ENCODE data around the gene DIP2A.

Gene DIP2A, protein sequence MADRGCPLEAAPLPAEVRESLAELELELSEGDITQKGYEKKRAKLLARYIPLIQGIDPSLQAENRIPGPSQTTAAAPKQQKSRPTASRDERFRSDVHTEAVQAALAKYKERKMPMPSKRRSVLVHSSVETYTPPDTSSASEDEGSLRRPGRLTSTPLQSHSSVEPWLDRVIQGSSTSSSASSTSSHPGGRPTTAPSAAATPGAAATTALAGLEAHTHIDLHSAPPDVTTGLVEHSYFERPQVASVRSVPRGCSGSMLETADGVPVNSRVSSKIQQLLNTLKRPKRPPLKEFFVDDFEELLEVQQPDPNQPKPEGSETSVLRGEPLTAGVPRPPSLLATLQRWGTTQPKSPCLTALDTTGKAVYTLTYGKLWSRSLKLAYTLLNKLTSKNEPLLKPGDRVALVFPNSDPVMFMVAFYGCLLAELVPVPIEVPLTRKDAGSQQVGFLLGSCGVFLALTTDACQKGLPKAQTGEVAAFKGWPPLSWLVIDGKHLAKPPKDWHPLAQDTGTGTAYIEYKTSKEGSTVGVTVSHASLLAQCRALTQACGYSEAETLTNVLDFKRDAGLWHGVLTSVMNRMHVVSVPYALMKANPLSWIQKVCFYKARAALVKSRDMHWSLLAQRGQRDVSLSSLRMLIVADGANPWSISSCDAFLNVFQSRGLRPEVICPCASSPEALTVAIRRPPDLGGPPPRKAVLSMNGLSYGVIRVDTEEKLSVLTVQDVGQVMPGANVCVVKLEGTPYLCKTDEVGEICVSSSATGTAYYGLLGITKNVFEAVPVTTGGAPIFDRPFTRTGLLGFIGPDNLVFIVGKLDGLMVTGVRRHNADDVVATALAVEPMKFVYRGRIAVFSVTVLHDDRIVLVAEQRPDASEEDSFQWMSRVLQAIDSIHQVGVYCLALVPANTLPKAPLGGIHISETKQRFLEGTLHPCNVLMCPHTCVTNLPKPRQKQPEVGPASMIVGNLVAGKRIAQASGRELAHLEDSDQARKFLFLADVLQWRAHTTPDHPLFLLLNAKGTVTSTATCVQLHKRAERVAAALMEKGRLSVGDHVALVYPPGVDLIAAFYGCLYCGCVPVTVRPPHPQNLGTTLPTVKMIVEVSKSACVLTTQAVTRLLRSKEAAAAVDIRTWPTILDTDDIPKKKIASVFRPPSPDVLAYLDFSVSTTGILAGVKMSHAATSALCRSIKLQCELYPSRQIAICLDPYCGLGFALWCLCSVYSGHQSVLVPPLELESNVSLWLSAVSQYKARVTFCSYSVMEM (N-terminal part only)

DNA sequence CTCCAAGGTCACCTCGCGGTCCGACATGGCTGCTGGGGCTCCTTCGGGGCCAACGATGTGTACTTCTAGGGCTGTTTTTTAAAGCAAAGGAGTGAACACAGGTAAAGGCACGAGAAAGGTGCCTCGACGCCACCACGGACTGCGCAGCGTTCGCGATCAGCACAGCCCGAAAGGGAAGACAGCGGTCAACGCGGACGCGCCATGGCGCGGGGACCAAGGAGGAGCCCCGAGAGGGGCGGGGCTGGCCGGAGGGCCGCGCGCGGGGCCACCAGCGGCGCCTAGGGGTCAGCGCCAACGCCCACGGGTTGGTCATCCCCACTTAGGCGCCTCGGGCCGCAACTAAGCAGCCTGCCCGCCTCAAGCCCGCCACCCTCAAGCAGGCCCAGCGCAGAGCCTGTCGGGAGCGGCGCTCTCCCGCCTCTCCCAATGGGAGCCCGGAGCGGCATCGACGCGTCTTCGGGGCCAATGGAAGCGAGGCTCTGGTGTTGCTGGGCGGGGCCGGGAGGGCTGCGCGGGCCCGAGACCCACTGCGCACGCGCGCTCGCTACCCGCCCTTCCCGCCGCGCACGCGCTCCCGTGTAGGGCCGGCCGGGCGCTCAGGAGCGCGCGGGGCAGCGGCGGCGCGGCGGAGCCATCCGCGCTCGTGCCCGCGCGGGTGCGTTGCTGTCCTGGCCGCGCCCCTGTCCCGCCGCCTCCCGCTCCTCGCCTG, at the start of gene DIP2A:
TSS of gene DIP2A (plus strand) at position 577 of the 709 bp plus-strand sequence. CDS start 241 bp downstream, outside the sequence.
- peak; percentile 84 for DNase-seq (ENCODE audit: low read depth)

DNA sequence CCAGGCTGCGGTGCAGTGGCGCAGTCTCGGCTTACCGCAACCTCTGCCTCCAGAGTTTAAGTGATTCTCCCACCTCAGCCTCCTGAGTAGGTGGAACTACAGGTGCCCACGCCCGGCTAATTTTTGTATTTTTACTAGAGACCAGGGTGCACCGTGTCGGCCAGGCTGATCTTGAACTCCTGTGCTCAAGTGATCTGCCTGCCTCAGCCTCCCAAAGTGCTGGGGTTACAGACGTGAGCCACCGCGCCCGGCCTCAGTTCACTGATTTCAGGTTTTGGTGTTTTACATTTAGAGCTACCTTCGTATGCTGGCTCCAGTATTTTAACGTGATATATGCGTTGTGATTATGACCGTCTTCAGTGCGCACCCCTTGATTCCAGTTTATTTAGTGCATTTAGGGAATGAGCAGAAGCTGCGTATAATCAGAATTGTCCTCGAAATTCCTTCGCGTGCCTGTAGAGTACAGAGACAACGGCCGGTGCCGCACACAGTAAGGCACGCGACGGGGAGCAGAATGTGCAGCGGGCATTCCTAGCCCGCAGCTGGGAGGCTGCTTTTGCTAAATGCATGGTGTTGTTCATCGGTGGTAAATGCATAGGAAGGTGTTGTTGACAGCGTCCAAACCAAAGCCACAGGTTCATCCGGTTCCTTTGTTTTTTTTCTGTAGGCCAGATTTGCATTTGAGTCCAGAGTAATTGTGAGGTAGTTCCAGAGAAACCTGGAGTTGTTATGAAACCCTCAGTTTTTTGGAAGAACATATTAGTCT, 48.9 kb upstream of the DIP2A start:
- DNase-seq (ENCODE audit: low read depth) = no peak

DNA sequence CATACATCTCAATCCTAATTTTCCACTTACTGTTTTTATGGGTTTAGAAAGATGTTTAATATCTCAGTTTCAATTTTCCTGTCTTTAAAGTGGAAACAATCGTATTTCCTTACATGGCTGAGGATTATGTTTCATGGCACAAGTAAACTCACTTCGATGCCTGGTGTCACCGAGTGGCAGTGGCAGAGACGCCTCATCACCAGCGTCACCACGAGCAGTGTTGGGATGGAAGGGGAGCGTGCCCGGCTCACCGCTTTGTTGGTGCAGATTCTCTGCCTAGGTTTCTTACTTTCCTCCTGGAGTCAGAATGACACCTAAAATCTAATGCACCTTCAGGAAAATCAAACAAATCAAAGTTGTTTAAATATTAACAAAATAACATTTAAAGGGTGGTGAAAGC, 48.2 kb upstream of the DIP2A start:
- no peak for DNase-seq (ENCODE audit: low read depth)

DNA sequence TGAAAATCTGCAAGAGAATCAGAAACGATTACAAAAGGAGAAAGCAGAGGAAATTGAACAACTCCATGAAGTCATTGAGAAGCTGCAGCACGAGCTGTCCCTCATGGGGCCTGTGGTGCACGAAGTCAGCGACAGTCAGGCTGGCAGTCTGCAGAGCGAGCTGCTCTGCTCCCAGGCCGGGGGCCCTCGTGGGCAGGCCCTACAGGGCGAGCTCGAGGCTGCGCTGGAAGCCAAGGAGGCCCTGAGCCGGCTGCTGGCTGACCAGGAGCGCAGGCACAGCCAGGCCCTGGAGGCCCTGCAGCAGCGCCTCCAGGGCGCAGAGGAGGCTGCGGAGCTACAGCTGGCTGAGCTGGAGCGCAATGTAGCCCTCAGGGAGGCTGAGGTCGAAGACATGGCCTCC, 47.5 kb upstream of the DIP2A start:
- DNase-seq (ENCODE audit: low read depth) = no peak

DNA sequence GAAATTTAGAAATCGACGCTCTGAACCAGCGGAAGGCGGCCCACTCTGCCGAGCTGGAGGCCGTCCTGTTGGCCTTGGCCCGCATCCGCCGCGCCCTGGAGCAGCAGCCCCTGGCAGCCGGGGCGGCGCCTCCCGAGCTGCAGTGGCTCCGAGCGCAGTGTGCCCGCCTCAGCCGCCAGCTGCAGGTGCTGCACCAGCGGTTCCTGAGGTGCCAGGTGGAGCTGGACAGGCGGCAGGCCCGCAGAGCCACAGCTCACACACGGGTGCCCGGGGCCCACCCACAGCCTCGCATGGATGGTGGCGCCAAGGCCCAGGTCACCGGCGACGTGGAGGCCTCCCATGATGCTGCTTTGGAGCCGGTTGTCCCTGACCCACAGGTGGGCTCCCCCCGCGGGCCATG, 47.0 kb upstream of the DIP2A start:
- DNase-seq (ENCODE audit: low read depth) = no peak

DNA sequence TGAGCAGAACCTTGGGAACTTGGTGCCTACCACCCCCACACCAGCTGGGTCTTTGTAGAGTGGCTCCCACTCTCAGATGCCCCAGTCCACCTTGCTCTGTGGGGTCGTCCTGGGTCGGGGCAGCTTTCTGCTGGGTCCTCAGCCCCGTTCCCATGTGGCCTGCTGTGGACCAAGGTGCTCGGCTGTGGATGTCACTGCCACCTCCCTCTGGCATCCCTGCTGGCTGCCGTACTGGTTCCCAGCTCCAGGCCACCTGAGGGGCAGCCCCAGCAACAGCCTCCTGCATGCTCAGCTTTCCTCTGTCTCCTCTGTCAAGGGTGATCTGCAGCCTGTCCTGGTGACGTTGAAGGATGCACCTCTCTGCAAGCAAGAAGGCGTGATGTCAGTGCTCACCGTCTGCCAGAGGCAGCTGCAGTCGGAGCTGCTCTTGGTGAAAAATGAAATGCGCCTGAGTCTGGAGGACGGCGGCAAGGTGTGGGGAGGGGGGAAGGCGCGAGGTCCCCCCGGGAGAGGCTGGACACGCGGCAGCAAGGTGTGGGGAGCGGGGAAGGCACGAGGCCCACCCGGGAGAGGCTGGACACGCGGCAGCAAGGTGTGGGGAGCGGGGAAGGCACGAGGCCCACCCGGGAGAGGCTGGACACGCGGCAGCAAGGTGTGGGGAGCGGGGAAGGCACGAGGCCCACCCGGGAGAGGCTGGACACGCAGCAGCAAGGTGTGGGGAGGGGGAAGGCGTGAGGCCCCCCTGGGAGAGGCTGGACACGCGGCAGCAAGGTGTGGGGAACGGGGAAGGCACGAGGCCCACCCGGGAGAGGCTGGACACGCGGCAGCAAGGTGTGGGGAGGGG, 45.9 kb upstream of the DIP2A start:
- DNase-seq (ENCODE audit: low read depth) = no peak

DNA sequence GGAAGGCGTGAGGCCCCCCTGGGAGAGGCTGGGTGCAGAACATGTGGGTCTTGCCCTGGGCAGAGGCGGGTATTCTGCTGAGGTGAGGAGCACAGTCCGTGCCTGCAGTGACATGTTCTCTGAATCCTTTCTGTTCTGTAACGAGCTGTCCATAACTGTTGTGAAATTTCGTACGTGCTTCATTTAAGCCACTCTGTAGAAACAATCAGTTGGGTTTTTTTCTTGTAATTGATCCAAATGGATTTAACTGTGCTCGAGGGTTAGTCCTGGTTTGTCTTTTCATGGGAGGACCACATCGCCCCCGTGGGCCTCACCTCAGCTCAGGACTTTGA, 45.4 kb upstream of the DIP2A start:
- no peak for DNase-seq (ENCODE audit: low read depth)

DNA sequence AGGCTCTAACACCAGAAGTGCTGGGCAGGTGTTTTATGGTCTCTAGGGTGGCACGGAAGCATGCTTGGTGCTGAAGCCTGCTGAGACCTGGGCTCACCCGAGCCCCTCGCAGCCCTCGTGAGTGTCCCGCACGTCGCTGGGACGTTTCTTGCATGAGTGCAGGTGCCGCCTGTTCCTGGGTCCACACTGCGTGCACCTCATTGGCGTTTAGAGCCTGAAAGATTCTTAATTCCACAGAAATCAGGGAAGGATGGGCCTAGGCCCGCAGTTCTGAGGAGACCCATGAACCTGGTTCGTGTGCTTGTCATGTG, 43.8 kb upstream of the DIP2A start:
- no peak for DNase-seq (ENCODE audit: low read depth)

DNA sequence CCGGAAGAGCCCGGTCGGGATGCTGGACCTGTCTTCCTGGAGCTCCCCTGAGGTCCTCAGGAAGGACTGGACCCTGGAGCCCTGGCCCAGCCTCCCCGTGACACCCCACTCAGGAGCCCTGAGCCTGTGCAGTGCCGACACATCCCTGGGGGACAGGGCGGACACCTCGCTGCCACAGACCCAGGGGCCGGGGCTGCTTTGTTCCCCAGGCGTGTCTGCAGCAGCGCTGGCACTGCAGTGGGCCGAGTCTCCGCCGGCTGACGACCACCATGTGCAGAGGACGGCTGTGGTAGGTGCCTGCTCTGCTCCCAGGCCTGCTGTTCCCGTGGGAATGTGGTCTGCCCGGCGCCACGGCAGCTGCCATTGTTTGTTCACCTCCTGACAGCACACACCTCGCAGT, 42.1 kb upstream of the DIP2A start:
- no peak for DNase-seq (ENCODE audit: low read depth)

DNA sequence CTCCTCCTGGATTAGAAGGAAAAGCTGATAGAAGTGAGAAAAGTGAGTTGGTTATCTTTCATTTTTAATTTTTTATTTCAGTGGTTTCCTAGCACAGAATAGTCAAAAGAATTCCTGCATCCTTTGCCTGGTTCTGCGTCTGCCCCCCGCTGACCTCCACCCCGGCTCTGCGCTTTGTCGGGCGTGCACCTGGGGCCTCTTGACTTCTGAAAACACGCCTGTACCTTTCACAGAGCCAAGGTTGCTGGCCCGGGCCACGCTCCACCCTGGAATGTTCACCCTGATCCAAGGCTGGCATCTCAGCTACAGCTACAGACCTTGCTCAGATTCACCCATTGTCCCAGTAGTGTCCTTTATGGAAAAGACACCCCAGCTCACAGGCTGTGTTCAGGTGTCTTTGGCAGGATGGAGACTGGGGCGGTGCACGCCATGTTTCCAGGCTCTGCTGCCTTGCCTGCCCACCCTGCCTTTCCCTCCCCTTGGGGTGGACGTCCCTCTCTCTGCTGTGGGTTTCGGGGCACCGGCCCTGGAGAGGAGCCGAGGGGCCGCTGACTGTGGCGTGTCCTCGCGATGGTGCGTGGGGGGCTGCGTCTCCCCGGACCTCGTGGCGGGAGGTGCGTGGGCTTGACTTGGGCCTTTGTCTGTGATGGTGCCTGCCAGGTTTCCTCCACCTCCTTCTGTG, 40.3 kb upstream of the DIP2A start:
- DNase-seq (ENCODE audit: low read depth) = no peak

DNA sequence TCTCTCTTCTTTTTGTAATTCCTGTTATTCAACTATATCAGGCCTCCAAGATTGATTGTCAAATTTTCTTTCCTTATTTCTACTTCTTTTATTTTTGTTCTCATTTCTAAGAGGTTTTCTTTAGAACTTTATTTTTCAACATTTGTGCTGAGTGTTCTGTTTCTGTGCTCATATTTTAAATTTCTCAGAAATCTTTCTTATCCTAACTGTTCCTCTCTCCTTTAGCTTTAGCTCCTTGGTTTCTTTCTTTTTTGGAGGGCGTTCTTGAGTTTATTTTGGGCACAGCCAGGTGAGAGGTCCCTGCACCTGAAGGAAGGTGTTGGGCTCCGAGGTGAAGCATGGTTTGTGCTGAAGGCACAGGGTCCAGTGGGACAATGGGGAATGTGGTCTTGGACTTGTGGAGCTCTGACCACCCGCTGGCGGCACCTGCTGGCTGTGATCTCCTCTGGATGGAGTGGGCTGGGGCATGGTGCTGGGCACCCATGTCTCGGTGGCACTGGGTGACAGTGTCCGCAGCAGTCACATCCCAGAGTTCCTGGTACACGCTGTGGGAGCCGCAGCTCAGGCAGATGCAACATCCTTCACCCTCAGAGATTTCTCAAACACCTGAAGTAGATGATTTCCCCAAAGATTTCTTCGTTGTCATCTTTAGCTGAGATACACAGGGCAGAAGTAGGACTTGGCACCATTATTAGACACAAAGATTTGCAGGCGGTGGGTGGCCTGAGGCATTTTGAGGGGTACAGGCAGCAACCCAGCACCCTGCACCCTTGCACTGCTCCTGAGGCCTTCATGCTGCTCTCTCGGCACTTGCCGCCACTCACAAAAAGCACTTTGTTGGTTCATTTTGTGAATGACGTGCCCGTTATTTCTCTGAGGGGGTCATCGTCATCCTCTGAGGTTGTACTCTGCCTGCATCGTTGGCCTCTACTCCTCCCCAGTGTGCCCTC, 38.2 kb upstream of the DIP2A start:
- no peak for DNase-seq (ENCODE audit: low read depth)

DNA sequence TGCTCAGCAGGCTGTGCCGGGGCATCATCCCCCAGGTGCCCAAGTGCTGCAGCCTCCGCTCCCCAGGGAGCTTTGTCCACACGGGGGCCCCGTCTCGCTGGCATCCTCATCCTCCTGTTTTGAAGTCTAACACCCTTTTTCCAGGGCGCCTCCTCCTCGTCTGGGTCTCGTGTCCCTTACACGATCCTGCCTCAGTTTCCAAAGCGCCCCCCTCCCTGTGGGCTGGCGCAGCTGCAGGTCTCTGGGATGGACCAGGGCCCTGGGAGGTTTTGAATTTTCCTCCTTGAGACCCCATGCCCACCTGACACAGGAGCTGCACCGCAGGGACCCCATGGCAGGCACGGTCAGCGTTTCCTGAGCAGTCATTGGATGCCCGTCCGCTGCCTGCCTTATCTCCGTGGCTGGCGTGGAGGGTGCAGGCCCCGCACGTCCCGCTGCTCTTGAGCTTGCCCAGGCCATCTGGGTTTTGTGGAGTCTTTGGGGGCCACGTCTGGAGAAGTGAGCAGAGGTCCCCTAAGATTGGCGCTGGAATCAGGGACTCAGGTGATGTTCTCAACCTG, 37.4 kb upstream of the DIP2A start:
- DNase-seq (ENCODE audit: low read depth) = no peak

DNA sequence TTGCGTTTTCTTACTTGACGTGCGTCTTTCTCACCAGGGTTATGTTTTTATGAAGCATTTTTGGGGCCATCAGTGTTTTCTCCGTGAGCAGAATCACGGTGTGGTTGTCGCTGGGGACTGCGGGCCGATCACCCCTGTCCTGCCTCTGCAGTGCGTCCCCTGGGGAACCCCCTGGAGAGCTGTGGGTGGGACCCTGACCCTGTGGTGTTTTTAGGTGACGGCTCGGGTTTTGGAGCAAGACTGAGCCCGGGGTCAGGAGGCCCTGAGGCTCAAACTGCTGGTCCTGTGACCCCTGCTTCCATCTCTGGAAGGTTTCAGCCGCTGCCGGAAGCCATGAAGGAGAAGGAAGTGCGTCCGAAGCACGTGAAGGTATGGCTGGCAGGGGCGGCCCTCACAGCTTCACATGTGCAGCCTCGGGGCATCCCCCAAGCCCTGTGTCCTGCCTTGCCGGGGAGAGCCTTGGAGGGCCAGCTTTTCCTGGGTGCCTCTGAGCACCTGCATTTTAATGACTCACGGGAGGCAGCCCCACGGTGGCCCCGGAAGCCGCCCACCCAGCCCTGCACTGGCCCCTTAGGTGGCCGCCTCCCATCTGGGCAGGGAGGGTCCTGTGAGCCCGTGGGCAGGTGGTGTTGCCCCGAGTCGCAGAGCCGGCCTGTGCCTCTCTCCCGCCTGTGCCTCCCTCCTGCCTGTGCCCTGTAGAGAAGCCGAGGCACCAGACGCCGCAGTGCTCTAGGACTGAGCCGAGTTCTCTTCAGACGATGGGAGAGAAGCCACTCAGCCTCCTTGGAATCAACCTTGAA, 36.7 kb upstream of the DIP2A start:
- no peak for DNase-seq (ENCODE audit: low read depth)

DNA sequence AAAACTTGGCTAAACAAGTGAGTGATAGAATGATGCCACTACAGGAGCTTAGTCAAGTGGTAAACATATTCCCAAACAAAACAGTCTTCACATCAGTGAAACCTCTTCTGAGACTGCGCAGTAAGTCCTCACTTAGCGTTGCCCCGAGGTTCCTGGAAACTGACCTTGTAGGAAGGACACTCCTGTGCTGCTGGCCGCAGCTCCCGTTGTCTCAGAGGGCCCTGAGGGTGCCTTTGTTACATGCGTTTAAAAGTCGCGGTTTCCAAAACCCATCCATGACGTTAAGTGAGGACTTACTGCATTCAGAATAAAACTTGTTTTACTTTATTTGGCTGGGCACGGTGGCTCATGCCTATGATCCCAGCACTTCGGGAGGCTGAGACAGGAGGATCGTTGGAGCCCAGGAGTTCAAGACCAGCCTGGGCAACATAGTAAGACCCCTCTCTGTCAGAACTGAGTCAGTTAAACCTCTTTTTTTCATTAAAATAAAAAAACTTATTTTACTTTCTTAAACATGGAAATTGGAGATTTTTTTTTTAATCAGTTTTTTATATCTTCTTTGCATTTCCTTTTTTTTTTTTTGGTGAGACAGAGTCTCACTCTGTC, 36.0 kb upstream of the DIP2A start:
- no peak for DNase-seq (ENCODE audit: low read depth)

DNA sequence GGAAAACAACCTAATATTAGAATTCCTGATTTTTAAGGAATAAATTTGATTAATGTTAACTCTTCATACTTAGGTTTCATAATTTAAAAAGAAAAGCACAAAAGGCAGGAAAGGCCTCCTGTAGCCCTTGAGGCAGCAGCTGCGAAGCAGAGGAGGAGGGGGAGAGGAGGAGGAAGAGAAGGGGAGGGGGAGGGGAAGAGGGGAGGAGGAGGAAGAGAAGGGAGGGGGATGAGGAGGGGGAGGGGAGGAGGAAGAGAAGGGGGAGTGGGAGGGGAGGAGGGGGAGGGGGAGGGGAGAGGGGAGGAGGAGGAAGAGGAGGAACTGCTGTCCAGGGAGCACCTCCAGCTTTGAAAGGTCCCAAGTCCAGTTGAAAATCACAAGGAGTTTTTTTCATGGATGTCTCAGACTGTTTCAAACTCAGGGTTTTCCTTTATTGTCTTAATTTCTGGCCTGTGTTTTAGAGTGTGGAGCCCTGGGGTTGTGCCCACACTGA, 35.1 kb upstream of the DIP2A start:
- DNase-seq (ENCODE audit: low read depth) = no peak

DNA sequence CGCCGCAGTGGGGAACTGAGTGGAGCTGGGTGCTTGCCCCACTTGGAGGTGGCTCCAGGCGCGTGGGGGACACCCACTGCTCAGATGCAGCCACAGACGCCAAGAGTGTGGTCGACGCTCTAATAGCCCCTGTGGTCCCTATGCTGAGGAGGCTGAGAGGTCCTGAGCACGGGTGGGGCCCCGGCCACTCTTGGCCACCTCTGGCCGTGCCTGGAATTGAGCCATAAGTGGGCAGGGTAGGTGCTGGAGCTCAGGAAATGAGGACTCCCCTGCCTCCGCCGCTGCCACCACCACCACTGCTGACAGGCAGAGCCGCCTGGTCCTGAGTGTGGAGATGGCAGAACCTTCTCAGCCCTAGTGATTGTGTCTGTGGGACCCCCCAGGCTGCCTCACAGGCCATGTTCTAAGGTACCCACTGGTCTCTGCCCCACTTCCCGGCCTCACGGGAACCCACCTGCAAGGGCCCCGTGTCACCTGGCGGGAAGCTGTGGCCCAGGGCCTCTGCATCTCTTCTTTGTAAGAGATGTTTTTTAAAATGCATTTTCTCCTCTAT, 34.6 kb upstream of the DIP2A start:
- DNase-seq (ENCODE audit: low read depth) = no peak

DNA sequence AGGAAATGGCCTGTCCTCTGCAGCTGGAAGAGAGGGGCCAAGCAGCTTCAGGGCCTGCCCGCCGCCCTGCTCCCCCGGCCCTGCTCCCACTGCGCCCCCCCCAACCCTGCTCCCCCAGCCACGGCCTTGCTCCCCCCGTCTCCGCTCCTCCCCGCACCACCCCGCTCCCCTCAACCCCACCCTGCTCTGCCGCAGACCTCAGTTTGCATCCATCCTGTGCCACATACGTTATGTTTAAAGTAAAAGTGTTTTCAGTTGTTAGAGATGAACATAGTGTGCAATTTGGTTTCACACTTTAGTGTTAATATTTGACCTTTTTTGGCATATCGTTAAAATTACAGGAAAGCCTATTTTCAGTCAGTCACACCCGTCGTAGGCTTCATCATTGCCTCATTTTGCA, 34.1 kb upstream of the DIP2A start:
- no peak for DNase-seq (ENCODE audit: low read depth)

Data from stimulated activated CD8-positive, alpha-beta memory T cell treated with anti-CD3 and anti-CD28 coated beads, Interleukin-15, amount 100 ng/mL, for 24 hours (primary cell).